GM18526 (cell line): ENCODE results near the gene STRIP1.

Experiments
- POLR2A ChIP-seq: IDR thresholded peaks from 3 replicates; pipeline ENCODE4 v1.6.1; 2011; ENCODE audit not compliant: insufficient read length; ENCODE audit errors: extremely low read depth

STRIP1 gene

GRCh38 chr1:110086961-110087360 lies 52.5 kb downstream of the STRIP1 start:
- TF ChIP-seq POLR2A: no peak

- TF ChIP-seq POLR2A: no peak
Observed at GRCh38 chr1:110087812-110088738, 53.7 kb downstream of the STRIP1 start.

GRCh38 chr1:110088739-110089316 lies 54.4 kb downstream of the STRIP1 start:
- TF ChIP-seq POLR2A: no peak

DNA sequence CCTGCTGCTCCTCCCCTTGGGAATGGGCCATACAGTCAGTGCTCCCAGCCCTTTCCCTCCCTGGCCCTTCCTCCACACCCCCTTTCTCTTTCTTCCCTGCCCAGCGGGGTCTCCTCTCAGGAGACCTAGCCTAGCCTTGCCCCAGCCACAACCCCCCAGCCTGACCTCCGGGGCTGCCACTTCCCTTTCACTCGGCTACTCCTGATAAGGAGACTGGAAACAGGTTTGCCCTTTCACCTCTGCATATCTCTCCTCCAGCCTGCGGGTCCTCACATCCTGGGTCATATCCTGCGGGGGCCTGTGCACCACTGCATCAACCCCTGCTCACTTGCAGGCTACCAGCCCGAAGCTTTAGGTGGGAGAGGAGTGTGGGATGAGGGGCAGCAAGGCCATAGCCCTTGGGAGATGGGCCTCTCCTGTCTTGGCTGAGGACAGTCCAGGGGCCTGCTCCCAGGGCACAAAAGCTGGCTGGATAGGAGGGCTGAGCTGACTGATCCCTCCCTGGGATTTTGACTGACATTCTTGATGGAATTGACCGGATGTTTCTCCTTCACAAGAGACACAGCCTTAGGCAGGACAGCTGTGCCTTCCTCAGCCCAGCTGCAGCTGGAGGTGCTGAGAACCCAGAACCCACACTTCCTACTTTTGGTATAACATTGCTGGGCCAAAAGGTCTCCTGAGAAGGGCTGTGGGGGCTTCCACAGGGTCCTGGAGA lies 55.3 kb downstream of the STRIP1 start:
- TF ChIP-seq POLR2A: no peak

GRCh38 chr1:110091381-110091780 lies 57.0 kb downstream of the STRIP1 start:
- TF ChIP-seq POLR2A: no peak

DNA sequence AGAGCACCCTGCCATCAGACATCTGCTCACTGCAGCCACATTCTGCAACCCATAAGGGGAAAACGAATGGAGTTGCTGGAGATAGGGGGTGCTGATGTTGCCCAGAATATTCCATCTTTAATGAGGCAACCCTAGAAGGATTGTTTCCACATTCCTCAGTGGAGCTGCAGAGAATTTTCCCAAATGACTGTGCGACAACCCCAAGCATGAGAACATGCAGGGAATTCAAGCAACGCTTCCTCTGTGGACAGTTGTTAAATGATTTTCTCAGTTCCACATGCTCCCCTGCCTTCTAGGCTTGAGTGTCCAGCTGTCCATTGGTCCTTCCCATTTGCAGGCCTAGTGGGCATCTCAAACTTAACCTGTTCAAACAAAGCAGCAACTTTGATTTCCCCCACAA lies 57.4 kb downstream of the STRIP1 start:
- TF ChIP-seq POLR2A: no peak

GRCh38 chr1:110092991-110093390 lies 58.6 kb downstream of the STRIP1 start:
- TF ChIP-seq POLR2A: no peak

DNA sequence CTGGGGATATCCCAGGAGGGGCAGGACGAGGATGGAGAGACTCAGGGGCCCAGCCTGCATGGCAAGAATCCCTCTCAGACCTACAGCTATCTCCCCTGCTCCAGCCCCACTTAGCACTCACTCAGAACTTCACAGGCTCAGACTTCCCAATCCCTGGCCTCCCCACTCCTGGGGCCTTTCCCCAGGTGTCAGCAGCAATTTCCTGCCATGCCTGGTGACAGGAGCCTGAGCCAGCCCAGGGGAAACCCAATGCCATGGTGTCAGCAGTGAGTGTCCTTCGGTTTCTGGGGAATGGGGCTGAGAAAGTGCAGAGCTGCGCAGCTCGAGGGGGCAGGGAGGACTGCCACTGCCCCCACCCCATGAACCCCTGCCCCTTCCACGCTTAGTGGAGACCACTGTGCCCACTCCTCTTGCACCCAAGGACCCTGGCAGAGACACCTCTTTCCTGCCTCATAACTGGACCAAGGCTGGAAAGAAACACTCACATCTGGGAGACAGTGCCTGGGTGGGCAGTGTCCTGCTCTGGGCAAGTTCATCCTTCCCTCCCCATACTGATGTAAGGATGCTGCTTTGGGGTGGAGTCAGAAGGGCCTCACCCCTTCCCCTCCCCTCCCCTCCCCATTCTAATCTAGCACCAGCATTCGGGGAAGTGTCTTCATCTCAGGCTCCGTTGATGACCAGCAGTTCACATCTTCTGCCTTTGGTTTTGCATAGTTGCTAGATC lies 60.7 kb downstream of the STRIP1 start:
- TF ChIP-seq POLR2A: no peak

- no peak for TF ChIP-seq POLR2A
Observed at GRCh38 chr1:110097507-110098221, 63.2 kb downstream of the STRIP1 start.

- no peak for TF ChIP-seq POLR2A
Observed at GRCh38 chr1:110098222-110099026, 64.0 kb downstream of the STRIP1 start.

DNA sequence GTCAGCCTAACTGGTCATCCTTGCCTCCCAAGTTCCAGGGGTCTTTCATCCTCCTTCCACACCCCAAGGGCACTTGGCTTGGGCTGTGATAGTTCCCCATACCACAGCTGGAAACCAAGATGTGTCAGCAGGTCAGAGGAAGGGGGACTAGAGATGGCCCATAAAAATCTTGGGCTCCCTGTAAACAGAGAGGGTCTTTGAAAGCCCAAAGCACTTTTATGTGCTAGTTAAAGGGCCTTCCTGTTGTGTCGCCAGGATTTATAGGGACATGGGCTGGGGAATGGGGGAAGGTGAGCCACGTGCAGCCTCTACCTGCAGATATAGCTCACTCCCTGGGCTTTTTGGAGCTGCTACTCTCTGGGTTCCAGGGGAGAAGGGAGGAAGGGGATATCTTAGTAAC lies 65.9 kb downstream of the STRIP1 start:
- TF ChIP-seq POLR2A: no peak

DNA sequence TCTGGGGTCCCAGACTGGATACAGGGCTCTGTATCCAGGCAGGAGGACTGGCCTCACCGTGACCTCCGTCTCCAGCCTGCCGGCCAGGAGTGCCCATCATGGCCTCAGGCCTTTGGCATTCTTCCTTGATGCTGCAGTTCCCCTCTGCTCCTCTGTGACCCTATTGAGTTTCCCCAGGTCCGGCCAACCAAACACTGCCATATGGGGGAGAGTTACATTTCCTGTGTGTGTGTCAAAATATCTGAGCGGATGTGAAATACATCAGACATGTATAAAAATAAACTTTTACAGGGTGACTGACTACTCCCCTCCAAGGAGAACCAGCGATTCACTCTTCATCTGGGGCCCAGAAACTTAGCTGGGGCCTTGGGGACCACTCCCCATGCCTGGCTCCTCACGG lies 67.7 kb downstream of the STRIP1 start:
- TF ChIP-seq POLR2A: no peak
